GM13976 (cell line): ENCODE measurements around the gene MXD1.

Experiments used
- DNase-seq: peaks from one replicate; pipeline ENCODE4 v3.0.0; 2012; ENCODE audit warnings: low spot score
- in situ Hi-C: fragments of 300-500 bp; cut with MboI; formaldehyde crosslinking; loops from one replicate; pipeline ENCODE4 v1.12.0; 2022; ENCODE audit warnings: low sequenced_read_pairs, mixed read lengths, inconsistent platforms; ENCODE audit not compliant: unreplicated experiment
- TF ChIP-seq, protein P1 (sequence below): IDR thresholded peaks from 2 replicates; pipeline ENCODE4 v1.5.1; 2012; ENCODE audit warnings: borderline replicate concordance, mild to moderate bottlenecking; ENCODE audit not compliant: insufficient read depth; ENCODE audit errors: extremely low read depth, missing control alignments, control extremely low read depth

Gene MXD1

DNA sequence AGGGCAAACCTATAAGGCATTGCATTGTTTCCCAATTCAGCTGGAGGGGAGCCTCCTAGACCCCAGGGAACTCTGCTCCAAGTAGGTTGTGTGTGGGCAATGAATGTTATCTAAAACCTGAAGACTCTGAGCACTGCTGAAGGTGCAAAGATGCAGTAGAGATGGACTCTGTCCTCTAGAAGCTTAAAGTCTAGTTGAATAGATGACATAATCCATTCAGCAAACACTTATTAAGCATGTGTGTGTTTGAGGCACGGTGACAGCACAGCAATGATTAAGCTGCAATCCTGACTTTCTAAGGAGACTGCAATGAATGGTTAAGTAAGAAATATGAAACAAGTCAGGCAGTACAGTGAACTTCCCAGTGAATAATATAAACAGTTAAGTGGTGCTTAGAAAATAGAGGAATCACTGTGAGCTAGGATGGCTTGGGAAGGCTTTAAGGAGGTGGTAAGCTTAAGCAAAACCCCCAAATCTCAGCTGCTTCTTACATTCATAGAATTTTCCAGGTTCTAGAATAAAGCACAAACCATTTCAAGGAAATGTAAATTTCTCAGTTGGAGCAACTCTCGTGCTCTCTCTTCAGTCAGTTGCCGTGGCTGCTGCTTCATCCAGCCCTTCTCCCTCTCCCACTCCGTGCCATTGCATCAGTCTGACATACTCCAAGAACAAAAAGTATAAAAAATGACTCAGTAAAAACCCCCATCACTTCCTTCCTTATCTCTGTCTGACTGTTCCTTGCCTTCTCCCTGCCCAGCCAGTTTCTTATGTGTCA is 19.1 kb downstream of the MXD1 start:
- in situ Hi-C loops, result no loop called here
- TF ChIP-seq, protein P1, sequence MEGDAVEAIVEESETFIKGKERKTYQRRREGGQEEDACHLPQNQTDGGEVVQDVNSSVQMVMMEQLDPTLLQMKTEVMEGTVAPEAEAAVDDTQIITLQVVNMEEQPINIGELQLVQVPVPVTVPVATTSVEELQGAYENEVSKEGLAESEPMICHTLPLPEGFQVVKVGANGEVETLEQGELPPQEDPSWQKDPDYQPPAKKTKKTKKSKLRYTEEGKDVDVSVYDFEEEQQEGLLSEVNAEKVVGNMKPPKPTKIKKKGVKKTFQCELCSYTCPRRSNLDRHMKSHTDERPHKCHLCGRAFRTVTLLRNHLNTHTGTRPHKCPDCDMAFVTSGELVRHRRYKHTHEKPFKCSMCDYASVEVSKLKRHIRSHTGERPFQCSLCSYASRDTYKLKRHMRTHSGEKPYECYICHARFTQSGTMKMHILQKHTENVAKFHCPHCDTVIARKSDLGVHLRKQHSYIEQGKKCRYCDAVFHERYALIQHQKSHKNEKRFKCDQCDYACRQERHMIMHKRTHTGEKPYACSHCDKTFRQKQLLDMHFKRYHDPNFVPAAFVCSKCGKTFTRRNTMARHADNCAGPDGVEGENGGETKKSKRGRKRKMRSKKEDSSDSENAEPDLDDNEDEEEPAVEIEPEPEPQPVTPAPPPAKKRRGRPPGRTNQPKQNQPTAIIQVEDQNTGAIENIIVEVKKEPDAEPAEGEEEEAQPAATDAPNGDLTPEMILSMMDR, result no peak
- no peak for DNase-seq

DNA sequence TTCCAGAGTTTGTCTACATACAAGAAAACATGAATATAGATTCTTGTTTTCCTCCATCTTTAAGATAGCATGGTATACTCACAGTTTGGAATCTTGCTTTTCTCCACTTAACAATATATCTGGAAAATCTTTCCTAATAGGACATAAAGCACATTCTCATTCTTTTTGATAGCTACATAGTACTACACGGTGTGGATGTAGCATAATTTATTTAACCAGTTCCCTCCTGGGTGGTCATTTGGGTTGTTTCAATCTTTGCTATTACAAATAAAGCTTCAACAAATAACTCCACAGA is 19.7 kb downstream of the MXD1 start:
- TF ChIP-seq, protein P1, result no peak
- DNase-seq, result no peak
- in situ Hi-C loops, result no loop called here

DNA sequence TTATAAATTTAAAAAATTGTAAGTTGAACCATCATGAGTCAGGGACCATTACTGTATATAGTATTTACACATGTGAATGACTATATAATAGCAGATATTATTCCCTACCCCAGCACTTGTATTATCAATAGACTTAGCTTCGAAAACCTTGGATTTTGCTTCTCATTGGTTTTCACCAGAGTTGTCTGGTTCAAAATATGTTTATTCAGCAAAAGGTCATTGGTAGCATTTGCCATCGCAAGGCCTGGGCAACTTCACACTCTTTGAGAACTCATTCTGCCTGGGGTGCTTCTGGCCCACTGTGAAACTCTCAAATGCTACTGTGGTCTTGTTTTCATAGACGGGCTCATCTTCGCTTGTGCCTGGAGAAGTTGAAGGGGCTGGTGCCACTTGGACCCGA is 20.1 kb downstream of the MXD1 start:
- TF ChIP-seq, protein P1, result no peak
- DNase-seq, result no peak
- in situ Hi-C loops, result no loop called here

DNA sequence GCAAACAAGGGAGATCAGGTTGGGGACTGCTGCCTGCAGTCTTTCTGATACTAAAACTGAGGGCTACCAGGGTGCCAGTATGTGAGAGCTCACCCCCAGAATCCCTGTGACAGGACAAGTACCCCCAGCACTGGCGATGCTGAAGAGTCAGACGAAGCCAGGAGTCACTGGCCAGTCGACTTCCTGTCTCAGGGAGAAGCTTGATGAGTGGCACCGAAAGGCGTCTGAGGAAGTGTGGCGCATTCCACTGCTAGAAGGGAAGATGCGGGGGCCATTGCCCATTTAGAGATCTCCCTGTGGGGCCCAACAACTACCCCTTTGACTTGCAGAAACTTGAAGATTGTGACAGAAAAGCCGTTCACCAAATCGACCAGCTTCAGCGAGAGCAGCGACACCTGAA is 22.0 kb downstream of the MXD1 start:
- TF ChIP-seq, protein P1, result no peak
- in situ Hi-C loops, result no loop called here
- DNase-seq, result no peak

- in situ Hi-C loops, result no loop called here
- TF ChIP-seq, protein P1, result no peak
- DNase-seq, result no peak
These were observed 23.1 kb downstream of the MXD1 start for GRCh38 chr2:69937968-69938367.

DNA sequence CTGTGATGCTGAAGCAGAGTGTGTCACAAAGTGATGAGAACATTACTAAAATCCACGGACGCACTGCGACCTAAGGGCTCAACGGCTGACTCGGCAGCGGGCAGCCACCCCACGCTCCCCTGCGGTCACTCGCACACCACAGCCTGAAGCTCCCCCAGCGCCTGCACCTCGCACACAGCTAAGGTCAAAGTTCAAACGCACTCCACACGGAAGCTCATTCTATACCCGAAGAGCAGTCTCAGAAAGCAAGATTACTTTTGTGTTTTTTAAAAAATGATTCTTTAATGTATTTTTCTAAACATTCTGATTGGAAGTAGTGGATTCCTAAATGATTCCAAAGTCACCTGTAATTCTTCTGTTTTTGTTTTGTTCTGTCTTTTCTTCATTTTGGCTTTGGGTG is 24.8 kb downstream of the MXD1 start:
- TF ChIP-seq, protein P1, result no peak
- DNase-seq, result no peak
- in situ Hi-C loops, result no loop called here
